K562 (cell line): Measurements from ENCODE around the gene FGF4. TPM values are rescaled to one million over a fixed set of nuclear protein-coding genes. Genes with fewer than 3 reads are reported as not detected.

Experiments
- ATAC-seq: fragments of 200-7000 bp; cut with Tn5 transposase; 3 replicates; pipeline ENCODE4 v1.9.1; 2020; ENCODE audit warnings: moderate library complexity
- BruUV-seq: library from RNA; stranded (reverse); fragments of 400-500 nt; replicated peaks from 2 replicates; lab custom pipeline; 2021; lab: Mats Ljungman, UMichigan
- CTCF ChIA-PET: fragments of 300-600 bp; formaldehyde crosslinking; extraction: SDS; loops from one replicate; lab custom pipeline; 2021; ENCODE audit warnings: low intra/inter-chr PET ratio; lab: Yijun Ruan, JAX
- POLR2A ChIA-PET: fragments of 300-600, 350-650 bp; sonication (Branson Sonifier 250); formaldehyde crosslinking; extraction: SDS; loops from one replicate; lab custom pipeline; 2021; ENCODE audit warnings: antibody characterized with exemption, inconsistent platforms; lab: Yijun Ruan, JAX
- DNase-seq, 4 experiments: peaks; one replicate each; pipeline versions ENCODE4 v3.0.0 to v3.0.0-alpha.2; 2011 to 2018; ENCODE audit warnings: low spot score in 3 of 4, mixed read lengths in 3 of 4; ENCODE audit errors: extremely low read depth in 1 of 4
- FAIRE-seq: peaks from 2 replicates; lab custom pipeline; 2011; peaks lifted over from hg19 to GRCh38; lab: Jason Lieb, UNC
- H2AFZ ChIP-seq: 2 replicates; pipeline ENCODE4 v1.6.0; 2011; ENCODE audit warnings: low read depth, low read length, control low read depth, inconsistent platforms
- H3K27ac ChIP-seq: fragments of 200-600 bp; 3 replicates; pipeline ENCODE4 v1.8.0; 2011; ENCODE audit warnings: low read depth, mild to moderate bottlenecking, control low read depth, inconsistent platforms, low read length, moderate library complexity, mixed read lengths; ENCODE audit errors: extremely low read depth
- H3K27me3 ChIP-seq, 2 experiments: fragments of 300-600 bp in 1 of 2; 2 replicates in 1 of 2; 3 replicates in 1 of 2; pipeline versions ENCODE4 v1.6.0 to v1.8.0; 2011; ENCODE audit warnings: inconsistent platforms in 2 of 2, low read length in 2 of 2, mild to moderate bottlenecking in 1 of 2, mixed read lengths in 1 of 2, moderate library complexity in 1 of 2; ENCODE audit not compliant: control insufficient read depth in 2 of 2, insufficient read depth in 2 of 2
- H3K36me3 ChIP-seq: fragments of 300-600 bp; 3 replicates; pipeline ENCODE4 v1.8.0; 2011; ENCODE audit warnings: mild to moderate bottlenecking, low read length, inconsistent platforms; ENCODE audit not compliant: control insufficient read depth, insufficient read depth
- H3K4me1 ChIP-seq, 2 experiments: fragments of 200-600 bp in 1 of 2; replicated peaks in 1 of 2; 2 replicates in 1 of 2; 3 replicates in 1 of 2; pipeline versions ENCODE4 v1.5.1 to v1.8.0; 2011; ENCODE audit warnings: inconsistent platforms in 2 of 2, low read length in 2 of 2, mild to moderate bottlenecking in 1 of 2, mixed read lengths in 1 of 2, moderate library complexity in 1 of 2; ENCODE audit not compliant: control insufficient read depth in 2 of 2, insufficient read depth in 2 of 2
- H3K4me2 ChIP-seq: 2 replicates; pipeline ENCODE4 v1.6.1; 2011; ENCODE audit warnings: low read length, control low read depth, inconsistent platforms, mixed read lengths; ENCODE audit not compliant: insufficient read depth
- H3K4me3 ChIP-seq: fragments of 200-600 bp; sonication (generic), shearing (Covaris generic); 2 replicates; pipeline ENCODE4 v1.5.1; 2016; ENCODE audit warnings: control low read depth, inconsistent platforms
- H3K79me2 ChIP-seq: fragments of 200-600 bp; 3 replicates; pipeline ENCODE4 v1.8.0; 2011; ENCODE audit warnings: low read length, inconsistent platforms; ENCODE audit not compliant: control insufficient read depth, insufficient read depth
- H3K9ac ChIP-seq, 2 experiments: 2 replicates each; pipeline versions ENCODE4 v1.6.0 to v1.6.1; 2011; ENCODE audit warnings: low read depth in 2 of 2, low read length in 2 of 2, control low read depth in 1 of 2, inconsistent platforms in 1 of 2, mild to moderate bottlenecking in 1 of 2, mixed read lengths in 1 of 2; ENCODE audit not compliant: insufficient read depth in 1 of 2
- H3K9me1 ChIP-seq: one replicate; pipeline ENCODE4 v1.6.0; 2011; ENCODE audit warnings: inconsistent platforms, mild to moderate bottlenecking, low read length, moderate library complexity; ENCODE audit not compliant: control insufficient read depth, insufficient read depth
- H3K9me3 ChIP-seq: replicated peaks from 2 replicates; pipeline ENCODE4 v1.5.1; 2011; ENCODE audit warnings: low read depth, low read length, inconsistent platforms; ENCODE audit not compliant: control insufficient read depth, insufficient read depth
- H4K20me1 ChIP-seq: replicated peaks from 2 replicates; pipeline ENCODE4 v1.6.1; 2011; ENCODE audit warnings: low read length, inconsistent platforms, mixed read lengths; ENCODE audit not compliant: control insufficient read depth, insufficient read depth
- ELF2 ChIP-seq: fragments of 250-450 bp; sonication (Bioruptor Pico); IDR thresholded peaks from 2 replicates; pipeline ENCODE4 v1.5.0; 2021; ENCODE audit warnings: mild to moderate bottlenecking
- RAD21 ChIP-seq, 2 experiments: fragments of 250-450 bp in 1 of 2; fragments of 450-650 bp in 1 of 2; sonication (Bioruptor Pico) in 1 of 2; formaldehyde crosslinking in 1 of 2; IDR thresholded peaks in 1 of 2; conservative IDR thresholded peaks in 1 of 2; 2 replicates each; pipeline versions ENCODE4 v1.4.0 to v1.8.0; 2020 to 2022; ENCODE audit warnings: mild to moderate bottlenecking in 2 of 2, moderate library complexity in 1 of 2
- ZMIZ1 ChIP-seq, 2 experiments: fragments of 150-350 bp in 1 of 2; IDR thresholded peaks; 2 replicates each; pipeline ENCODE4 v1.6.1; 2012 to 2016; ENCODE audit warnings: low read depth in 2 of 2, low read length in 2 of 2, mild to moderate bottlenecking in 1 of 2, moderate library complexity in 1 of 2
- WGBS: fragments of 100-300 bp; shearing (Covaris generic); methylation state at CpG from one replicate; pipeline ENCODE4 v1.1.6; 2016; ENCODE audit warnings: low coverage, mixed read lengths; ENCODE audit not compliant: insufficient coverage; ENCODE audit errors: missing lambda C conversion rate; 5-methylcytosine and 5-hydroxymethylcytosine counted together
- in situ Hi-C: fragments of 300-500 bp; cut with MboI; formaldehyde crosslinking; loops from 4 replicates; pipeline ENCODE4 v1.15.0; 2018; ENCODE audit warnings: inconsistent platforms, mixed read lengths
- intact Hi-C: fragments of 100-400 bp; cut with micrococcal nuclease; formaldehyde crosslinking; loops from 2 replicates; pipeline ENCODE4 v1.14.2; 2022
- polyA plus RNA-seq, 8 experiments: library from polyadenylated mRNA; depleted of rRNA in 4 of 8; stranded (reverse) in 5 of 8; unstranded in 3 of 8; fragments of >200 nt; fragmentation: Nextera tagmentation in 2 of 8; fragmentation: Illumina TruSeq in 1 of 8; extraction: Ambion mirVana in 2 of 8; extraction: Trizol in 1 of 8; gene quantifications; 2 replicates each; pipeline versions ENCODE4 v1.2.1 to v1.2.3, GENCODE V29; 2011 to 2014; ENCODE audit warnings: inconsistent platforms in 1 of 8, missing spikeins in 1 of 8
- total RNA-seq, 7 experiments: library from RNA; depleted of rRNA in 6 of 7; stranded (reverse); fragments of >200 nt in 6 of 7; fragmentation: Illumina TruSeq in 2 of 7; extraction: Trizol in 2 of 7; gene quantifications; 2 replicates each; pipeline versions ENCODE4 v1.2.1 to v1.2.3, GENCODE V29; 2011 to 2021; ENCODE audit warnings: low replicate concordance in 1 of 7

The FGF4 gene
- total and polyA plus RNA-seq, 9 of the 15 experiments (the other 6 are each of a cell fraction or from before 2014, with no cell fraction given): not detected

- no peak for TF ChIP-seq ZMIZ1 (IDR thresholded peaks at IDR 0.05; ENCODE audit: low read depth in 2 of 2, low read length in 2 of 2)
Measured at GRCh38 chr11:69797737-69798528, 22.8 kb upstream of the FGF4 start (continued).

- no peaks in the 10 kb centered on the region; the same call in 1 of the 2 replicates for H4K20me1 ChIP-seq
- peaks cover 5 to 39% of the 10 kb centered on the region in 2 experiments; a peak in 3 of 5 replicates for H3K27me3 ChIP-seq
- no peak overlapping the region for H3K9ac ChIP-seq
- H3K4me2 ChIP-seq: no peak overlapping the region
- TF ChIP-seq ELF2 (CRISPR knock-in tag) (no peak), RAD21 (CRISPR knock-in tag; conservative IDR thresholded peaks at IDR 0.05 in 1 of 2, IDR thresholded peaks at IDR 0.05 in 1 of 2) (peak in 1 of 2 experiments; percentile 12; a peak in 1 of 4 replicates)
- TF ChIP-seq, all 486 proteins: peak for 1
- no peak overlapping the region for H3K27ac ChIP-seq
- DNase-seq (no peak), FAIRE-seq (no peak), ATAC-seq (no peak)
- WGBS: 20% methylated on average over 14 of the region's 14 CpGs
- no TSS peak for BruUV-seq
- ChIA-PET POLR2A (no interaction called here), CTCF (interaction anchor here (0.7 kb wide), 1 partner anchor 111 kb away, joined by 3 read pairs; no protein-coding TSS in a partner anchor)
- peaks cover 0 to 3% of the 10 kb centered on the region in 2 experiments; a peak in 2 of 5 replicates for H3K4me1 ChIP-seq
- H3K9me1 ChIP-seq: no peaks in the 10 kb centered on the region
- no peaks in the 10 kb centered on the region for H3K79me2 ChIP-seq
- H3K4me3 ChIP-seq: no peak overlapping the region
- no peaks in the 10 kb centered on the region for H3K9me3 ChIP-seq
- no peaks in the 10 kb centered on the region for H3K36me3 ChIP-seq
- in situ Hi-C loops: loop anchor here (5.0 kb wide), 1 partner anchor 105 kb away; no protein-coding TSS in a partner anchor
- intact Hi-C loops: loop anchor here (5.0 kb wide), 1 partner anchor 95 kb away; the partner anchor contains the start of gene FGF19
- H2AFZ ChIP-seq: no peak overlapping the region
Measured at GRCh38 chr11:69797156-69797555, 22.0 kb upstream of the FGF4 start.
